Measurements from ENCODE around the gene SIN3A. TPM values are rescaled to one million over a fixed set of nuclear protein-coding genes. Genes with fewer than 3 reads are reported as not detected.
A peak's percentile ranks its signal among the peaks of the same experiment; 100 is the strongest.

The SIN3A gene
- total and polyA plus RNA-seq, 9 of the 15 experiments (the other 6 are each of a cell fraction or from before 2014, with no cell fraction given) = 11.1 to 70.3 (median 25.3) TPM

DNA sequence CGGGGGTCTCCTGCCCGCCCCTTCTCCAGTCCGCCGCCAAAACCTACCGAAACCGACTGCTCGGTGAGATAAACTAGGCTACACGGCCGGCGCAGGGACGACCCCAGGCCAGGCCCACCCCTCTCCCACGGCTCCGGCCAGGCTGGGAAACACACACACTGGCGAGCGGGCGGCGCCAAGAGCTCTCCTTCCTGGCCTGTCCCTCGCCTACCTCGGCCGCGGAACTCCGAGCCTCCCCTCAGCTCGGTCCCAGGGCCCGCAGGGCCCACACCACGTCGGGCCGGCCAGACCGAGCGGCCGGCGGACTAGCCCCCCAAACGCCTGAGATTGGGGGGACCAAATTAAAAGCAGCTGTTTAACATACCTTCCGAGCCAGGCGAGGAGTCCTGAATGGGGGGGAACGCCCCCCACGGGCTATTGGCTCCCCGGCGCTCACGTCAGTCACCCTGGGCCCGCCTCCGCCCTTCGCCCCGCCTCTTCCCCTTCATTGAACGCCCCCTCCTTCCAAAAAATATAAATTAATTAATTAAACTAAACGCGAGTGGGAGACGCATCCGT, 4.0 kb upstream of the SIN3A start (continued):
- TF ChIP-seq, protein P1, sequence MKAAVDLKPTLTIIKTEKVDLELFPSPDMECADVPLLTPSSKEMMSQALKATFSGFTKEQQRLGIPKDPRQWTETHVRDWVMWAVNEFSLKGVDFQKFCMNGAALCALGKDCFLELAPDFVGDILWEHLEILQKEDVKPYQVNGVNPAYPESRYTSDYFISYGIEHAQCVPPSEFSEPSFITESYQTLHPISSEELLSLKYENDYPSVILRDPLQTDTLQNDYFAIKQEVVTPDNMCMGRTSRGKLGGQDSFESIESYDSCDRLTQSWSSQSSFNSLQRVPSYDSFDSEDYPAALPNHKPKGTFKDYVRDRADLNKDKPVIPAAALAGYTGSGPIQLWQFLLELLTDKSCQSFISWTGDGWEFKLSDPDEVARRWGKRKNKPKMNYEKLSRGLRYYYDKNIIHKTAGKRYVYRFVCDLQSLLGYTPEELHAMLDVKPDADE (conservative IDR thresholded peaks at IDR 0.05; ENCODE audit: control insufficient read depth, low read depth, low read length) = 0 out of 2 replicates have a peak, but pooled peaks have one; percentile 26
- TF ChIP-seq ZNF217 (CRISPR knock-in tag; IDR thresholded peaks at IDR 0.05) (no peak), CREM (IDR thresholded peaks at IDR 0.05; ENCODE audit: low read depth) (peak; percentile 52), SPI1 (IDR thresholded peaks at IDR 0.05; ENCODE audit: borderline replicate concordance, low read depth, low read length) (no peak), PHF8 (IDR thresholded peaks at IDR 0.05; ENCODE audit: borderline replicate concordance, low read length) (peak; percentile 37; the same call in 1 of the 2 replicates), ZBTB7A (IDR thresholded peaks at IDR 0.05; ENCODE audit: borderline replicate concordance, control insufficient read depth, low read depth, low read length) (peak; percentile 20), SREBF2 (CRISPR knock-in tag; IDR thresholded peaks at IDR 0.05) (no peak), NCOA6 (IDR thresholded peaks at IDR 0.05) (no peak), POLR2A (conservative IDR thresholded peaks at IDR 0.05) (peak; percentile 63; the same call in 1 of the 2 replicates), RBFOX2 (IDR thresholded peaks at IDR 0.05; ENCODE audit: low read depth, low read length) (peak; percentile 70), RB1 (IDR thresholded peaks at IDR 0.05; ENCODE audit: low read depth) (peak; percentile 11; the same call in 1 of the 2 replicates)
- TF ChIP-seq, protein P2, sequence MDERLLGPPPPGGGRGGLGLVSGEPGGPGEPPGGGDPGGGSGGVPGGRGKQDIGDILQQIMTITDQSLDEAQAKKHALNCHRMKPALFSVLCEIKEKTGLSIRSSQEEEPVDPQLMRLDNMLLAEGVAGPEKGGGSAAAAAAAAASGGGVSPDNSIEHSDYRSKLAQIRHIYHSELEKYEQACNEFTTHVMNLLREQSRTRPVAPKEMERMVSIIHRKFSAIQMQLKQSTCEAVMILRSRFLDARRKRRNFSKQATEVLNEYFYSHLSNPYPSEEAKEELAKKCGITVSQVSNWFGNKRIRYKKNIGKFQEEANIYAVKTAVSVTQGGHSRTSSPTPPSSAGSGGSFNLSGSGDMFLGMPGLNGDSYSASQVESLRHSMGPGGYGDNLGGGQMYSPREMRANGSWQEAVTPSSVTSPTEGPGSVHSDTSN (CRISPR knock-in tag; IDR thresholded peaks at IDR 0.05; ENCODE audit: low read depth) = peak; percentile 37; the same call in 1 of the 2 replicates
- TF ChIP-seq, protein P2 (tag; conservative IDR thresholded peaks at IDR 0.05; ENCODE audit: low read depth) = peak; percentile 39; the same call in 1 of the 2 replicates
- TF ChIP-seq, protein P3, sequence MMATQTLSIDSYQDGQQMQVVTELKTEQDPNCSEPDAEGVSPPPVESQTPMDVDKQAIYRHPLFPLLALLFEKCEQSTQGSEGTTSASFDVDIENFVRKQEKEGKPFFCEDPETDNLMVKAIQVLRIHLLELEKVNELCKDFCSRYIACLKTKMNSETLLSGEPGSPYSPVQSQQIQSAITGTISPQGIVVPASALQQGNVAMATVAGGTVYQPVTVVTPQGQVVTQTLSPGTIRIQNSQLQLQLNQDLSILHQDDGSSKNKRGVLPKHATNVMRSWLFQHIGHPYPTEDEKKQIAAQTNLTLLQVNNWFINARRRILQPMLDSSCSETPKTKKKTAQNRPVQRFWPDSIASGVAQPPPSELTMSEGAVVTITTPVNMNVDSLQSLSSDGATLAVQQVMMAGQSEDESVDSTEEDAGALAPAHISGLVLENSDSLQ (IDR thresholded peaks at IDR 0.05) = peak; percentile 95
- TF ChIP-seq, protein P4, sequence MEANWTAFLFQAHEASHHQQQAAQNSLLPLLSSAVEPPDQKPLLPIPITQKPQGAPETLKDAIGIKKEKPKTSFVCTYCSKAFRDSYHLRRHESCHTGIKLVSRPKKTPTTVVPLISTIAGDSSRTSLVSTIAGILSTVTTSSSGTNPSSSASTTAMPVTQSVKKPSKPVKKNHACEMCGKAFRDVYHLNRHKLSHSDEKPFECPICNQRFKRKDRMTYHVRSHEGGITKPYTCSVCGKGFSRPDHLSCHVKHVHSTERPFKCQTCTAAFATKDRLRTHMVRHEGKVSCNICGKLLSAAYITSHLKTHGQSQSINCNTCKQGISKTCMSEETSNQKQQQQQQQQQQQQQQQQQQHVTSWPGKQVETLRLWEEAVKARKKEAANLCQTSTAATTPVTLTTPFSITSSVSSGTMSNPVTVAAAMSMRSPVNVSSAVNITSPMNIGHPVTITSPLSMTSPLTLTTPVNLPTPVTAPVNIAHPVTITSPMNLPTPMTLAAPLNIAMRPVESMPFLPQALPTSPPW (CRISPR knock-in tag; IDR thresholded peaks at IDR 0.05) = peak; percentile 68; the same call in 1 of the 2 replicates
- TF ChIP-seq, protein P5, sequence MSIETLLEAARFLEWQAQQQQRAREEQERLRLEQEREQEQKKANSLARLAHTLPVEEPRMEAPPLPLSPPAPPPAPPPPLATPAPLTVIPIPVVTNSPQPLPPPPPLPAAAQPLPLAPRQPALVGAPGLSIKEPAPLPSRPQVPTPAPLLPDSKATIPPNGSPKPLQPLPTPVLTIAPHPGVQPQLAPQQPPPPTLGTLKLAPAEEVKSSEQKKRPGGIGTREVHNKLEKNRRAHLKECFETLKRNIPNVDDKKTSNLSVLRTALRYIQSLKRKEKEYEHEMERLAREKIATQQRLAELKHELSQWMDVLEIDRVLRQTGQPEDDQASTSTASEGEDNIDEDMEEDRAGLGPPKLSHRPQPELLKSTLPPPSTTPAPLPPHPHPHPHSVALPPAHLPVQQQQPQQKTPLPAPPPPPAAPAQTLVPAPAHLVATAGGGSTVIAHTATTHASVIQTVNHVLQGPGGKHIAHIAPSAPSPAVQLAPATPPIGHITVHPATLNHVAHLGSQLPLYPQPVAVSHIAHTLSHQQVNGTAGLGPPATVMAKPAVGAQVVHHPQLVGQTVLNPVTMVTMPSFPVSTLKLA (conservative IDR thresholded peaks at IDR 0.05) = peak in 1 of 2 experiments; percentile 34; a peak in 1 of 4 replicates
- TF ChIP-seq, protein P6, sequence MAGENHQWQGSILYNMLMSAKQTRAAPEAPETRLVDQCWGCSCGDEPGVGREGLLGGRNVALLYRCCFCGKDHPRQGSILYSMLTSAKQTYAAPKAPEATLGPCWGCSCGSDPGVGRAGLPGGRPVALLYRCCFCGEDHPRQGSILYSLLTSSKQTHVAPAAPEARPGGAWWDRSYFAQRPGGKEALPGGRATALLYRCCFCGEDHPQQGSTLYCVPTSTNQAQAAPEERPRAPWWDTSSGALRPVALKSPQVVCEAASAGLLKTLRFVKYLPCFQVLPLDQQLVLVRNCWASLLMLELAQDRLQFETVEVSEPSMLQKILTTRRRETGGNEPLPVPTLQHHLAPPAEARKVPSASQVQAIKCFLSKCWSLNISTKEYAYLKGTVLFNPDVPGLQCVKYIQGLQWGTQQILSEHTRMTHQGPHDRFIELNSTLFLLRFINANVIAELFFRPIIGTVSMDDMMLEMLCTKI (IDR thresholded peaks at IDR 0.05; ENCODE audit: partially characterized antibody) = no peak

All from K562 (cell line).